Stimulated activated CD4-positive, alpha-beta T cell treated with anti-CD3 and anti-CD28 coated beads, Interleukin-2, amount 100 ng/mL, for 24 hours (primary cell): ENCODE measurements around the gene GIGYF2.

Experiments
- DNase-seq, 2 donors: peaks; one replicate each; pipeline ENCODE4 v3.0.0-alpha.2; 2020

The GIGYF2 gene

DNA sequence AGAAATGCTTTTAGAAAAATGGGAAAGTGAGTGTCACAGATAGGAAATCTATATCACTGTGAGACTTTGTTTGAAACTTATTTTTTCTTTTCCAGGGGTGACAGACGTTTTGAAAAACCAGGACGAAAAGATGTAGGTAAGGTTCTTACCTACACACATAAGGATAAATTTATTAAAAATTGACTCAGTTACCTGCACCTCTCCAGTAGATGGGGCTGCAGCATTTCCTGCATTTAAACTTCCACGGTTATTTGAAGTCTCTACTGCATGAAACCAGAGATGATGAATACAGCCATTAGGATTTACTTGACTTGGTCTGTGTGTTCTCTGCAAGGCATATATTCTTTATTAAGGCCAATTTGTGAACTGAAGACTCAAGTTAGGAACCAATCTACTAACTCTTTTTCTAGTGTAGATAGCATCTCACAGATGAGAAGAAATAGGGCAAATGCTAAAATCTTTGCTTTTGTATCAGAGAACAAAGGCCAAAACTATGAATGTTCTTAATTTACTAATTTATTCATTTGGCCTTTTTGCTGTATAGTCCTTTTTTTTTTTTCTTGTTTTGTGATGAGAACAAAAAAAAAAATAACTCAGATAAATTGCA is 64.3 kb downstream of the GIGYF2 start:
- DNase-seq, result peak; percentile 8 to 42

DNA sequence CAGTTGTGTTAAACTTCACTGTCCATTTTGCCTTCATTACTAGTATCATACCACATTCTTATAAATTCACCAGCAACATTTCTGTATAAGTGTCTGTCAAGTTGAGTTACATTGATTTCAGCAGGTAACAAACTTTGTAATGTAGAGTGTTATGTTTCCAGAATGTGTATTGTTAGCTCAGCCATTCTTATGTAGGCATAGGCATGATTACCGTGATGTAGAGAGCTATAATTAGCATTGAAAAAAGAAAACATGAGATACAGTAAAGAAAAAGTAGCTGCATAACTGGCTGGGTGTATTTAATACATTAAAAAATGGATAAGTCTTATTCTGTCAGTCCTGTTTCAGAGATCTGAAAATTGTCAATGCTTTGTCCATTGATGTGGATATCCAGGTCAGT is 70.7 kb downstream of the GIGYF2 start:
- DNase-seq, result no peak

DNA sequence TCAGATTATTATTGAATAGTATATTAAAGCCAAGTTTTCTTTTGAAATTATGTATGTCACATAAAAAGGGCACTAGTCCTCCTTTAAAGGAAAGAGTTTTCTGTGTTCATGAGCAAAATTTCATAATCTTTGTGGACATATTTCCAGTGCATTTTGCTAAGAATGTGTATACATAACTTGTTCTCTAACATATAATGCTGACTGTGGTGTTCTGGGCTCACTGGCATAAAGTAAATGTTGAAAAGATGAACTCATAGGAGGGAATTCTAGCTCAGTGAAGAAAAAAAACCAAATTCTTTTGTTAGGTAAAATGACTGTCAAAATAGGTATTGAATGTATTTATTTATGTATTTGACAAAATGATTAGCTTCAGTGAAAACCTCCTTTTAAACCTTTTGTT is 73.1 kb downstream of the GIGYF2 start:
- DNase-seq, result no peak

DNA sequence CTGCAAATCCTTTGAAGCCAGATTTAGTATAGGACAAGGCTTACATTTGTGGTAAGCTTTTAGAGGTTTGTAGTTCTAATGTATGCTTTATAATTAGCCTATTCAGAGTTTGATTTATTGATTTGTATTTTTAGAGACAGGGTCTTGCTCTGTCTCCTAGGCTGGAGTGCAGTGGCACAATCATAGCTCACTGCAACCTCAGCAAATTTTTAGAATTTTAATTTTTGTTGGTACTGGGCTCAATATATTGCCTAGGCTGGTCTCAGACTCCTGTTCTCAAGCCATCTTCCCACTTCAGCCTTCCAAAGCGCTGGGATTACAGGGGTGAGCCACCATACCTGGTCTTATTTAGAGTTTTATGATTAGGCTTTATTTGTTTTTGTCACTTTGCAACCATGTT is 74.7 kb downstream of the GIGYF2 start:
- DNase-seq, result no peak

DNA sequence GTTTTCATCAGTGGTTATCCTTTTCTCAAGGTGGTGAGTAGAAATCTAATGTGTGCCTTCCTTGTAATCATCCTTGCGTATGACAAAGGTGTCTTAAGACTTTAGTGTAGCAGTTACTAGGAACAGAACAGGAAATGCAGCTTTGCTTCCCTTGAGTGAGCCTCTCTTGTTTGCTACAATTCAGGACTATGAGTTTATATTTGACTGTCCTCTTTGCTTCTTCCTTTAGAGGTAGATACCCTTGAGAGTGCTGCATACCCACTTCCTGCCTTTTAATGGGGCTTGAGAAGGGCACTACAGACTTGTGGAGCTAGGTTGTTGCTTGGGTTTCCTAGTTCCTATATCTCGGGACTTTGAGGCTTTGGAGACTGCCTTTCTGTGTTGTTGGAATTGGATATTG is 75.4 kb downstream of the GIGYF2 start:
- no peak for DNase-seq

DNA sequence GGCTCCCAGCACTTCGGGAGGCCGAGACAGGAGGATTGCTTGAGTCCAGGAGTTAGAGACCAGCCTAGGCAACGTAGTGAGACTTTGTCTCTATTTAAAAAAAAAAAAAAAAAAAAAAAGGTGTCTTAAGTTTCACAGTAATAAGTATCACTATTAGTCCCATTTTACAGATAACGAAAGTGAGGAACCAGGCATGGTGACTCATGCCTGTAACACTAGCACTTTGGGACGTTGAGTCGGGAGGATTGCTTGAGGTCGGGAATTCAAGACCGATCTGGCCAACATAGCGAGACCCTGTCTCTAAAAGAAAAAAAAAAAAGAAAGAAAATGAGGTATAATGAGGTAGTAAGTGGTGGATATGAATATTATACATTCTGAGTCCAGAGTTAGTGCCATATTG is 76.7 kb downstream of the GIGYF2 start:
- no peak for DNase-seq

DNA sequence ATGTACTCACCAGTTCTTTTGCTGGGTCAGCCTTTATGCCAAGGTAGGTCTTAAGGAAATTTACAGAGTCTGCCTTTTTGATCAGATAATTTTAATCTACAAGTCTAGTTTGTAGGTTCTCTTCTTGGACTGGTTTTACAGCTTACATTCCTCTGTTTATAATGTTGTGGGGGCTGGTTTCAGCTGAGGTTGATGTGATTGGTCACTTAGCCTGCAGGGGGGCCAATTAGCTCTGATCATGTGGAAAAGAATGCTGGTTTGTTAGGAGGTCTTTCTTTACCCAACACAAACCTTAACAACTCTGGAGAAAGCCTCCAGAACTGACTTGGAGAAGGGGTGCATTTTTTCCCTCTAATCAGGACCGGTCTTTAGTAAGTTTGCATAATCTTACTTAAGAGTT is 79.3 kb downstream of the GIGYF2 start, which contains the start of gene KCNJ13:
Gene KCNJ13, minus strand, starts transcription at position 131 of the 400 bp plus-strand sequence. CDS start 5,203 bp downstream, outside the sequence.
- no peak for DNase-seq

DNA sequence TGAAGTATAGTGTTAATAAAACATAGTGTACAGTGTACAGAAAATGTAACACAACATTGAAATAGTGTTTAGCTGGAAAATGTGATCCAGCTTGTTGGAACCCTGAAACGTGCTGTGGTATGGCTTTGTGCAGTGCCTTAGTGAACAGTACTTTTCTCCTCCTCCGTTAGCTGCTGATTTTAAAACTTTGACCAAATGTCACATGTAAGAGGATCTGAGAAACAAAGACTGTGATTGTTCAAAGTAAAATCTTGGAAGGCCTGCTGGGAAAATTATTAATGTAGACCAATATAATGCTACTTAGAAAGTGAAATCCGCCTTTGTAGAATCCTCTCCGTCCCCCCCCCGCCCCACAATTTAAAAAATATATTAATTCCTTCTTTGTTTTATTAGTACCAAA is 80.1 kb downstream of the GIGYF2 start:
- no peak for DNase-seq

DNA sequence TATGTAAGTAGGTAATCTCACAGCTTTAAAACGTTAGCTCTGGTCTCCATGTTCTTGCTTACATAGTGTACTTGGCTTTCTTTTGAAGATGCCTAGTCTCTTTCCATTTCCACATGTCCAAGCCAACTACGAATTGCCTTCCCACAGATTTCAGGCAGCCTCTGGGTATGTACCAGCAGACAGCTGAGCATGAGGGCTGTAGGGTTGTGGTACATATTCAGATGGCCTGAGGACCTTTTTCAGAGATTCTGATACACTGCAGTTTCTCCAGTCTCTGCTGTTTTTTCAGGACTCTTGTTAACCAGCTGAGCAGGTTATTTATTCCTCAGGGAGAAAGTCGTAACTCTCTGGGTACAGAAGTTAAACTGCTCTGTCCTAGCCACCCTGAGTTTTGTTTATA is 82.3 kb downstream of the GIGYF2 start:
- no peak for DNase-seq

DNA sequence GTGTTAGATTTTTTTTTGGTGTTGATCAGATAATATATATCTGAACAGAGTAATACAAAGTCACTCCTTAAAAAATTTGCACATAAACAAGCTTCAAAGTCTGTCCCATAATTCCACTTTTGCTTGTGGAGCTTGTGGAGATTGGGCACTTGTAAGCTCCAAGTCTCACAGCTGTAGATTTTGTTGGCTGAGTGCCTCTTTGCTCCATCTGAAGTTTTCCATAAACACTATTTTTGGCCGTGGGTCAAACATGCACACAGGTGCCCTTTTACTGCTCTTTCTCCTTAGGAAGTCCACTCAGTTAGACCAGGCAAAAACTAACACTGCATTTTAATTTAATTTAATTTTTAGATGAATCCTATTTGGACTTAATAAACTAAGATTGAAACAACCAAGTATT is 82.8 kb downstream of the GIGYF2 start:
- DNase-seq, result no peak

DNA sequence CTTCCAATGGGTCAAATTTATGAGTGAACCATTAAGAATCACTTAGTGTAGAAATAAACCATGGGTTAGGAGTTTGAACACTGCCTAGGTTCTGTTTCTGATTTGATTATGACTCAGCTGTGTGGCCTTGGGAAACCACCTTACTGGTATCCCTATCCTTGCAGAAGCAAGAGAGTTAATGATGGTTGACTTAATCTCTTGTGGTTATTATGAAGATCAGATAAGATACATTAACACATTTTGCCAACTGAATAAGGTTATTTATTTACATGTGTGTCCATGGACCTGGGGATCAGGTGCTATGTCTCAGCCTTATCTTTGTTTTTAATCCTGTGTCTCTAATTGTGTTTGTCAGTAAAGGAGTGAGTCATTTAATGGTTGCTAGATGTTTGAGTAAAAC is 84.6 kb downstream of the GIGYF2 start:
- peak; percentile 14 to 36 for DNase-seq

DNA sequence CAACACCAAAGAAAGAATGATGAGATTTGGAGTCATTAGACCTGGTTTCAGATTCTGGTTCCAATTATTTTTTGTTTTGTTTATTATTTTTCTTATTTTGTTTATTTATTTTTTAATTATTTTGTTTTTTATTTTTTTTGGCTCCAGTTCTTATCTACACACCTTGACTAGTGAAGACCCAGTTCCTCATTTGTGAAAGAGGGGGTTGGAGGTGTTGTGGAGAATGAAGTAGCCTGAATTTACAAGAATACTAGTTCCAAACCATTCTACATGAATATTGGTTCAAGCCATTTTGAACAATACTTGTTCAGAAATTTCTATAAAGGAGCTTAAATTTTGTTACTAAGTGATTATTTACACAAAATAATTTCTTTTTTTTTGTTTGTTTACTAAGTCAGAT is 86.1 kb downstream of the GIGYF2 start:
- no peak for DNase-seq

DNA sequence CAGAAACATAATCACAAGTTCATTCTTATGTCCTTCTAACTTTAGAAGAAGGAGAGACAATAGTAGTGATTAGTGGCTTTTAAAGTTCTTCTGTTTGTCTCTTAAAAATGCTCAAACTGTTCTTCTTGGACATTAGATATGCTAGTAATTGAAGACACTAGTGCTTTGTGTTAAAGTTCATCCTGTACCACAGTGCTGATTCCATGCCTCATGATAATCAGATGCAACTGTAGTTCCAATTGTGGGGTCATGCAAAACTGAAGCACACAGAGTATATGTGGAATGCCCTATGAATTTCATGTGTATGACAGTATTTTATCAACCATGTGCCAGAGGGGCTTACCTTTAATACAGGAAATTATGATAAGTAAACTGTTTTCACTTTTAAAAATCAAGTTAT is 90.7 kb downstream of the GIGYF2 start:
- no peak for DNase-seq

DNA sequence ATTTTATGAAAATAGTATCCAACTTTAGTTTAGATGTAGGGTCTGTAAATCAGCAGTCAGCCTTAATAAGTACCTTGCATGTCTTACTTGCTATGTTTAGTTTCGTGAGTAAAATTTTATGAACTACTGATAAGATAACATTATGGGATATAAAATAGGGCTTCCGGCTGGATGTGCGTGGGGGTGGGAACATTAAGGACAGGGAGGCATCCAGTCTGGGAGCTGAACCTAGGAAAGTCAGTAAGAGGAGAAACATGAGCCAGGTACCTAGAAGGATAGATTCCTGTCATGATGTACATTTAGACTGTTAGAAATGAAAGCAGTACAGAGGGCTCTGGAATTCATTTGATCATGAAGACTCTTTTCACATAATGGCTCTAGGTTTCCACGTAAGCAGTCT is 92.0 kb downstream of the GIGYF2 start:
- no peak for DNase-seq

DNA sequence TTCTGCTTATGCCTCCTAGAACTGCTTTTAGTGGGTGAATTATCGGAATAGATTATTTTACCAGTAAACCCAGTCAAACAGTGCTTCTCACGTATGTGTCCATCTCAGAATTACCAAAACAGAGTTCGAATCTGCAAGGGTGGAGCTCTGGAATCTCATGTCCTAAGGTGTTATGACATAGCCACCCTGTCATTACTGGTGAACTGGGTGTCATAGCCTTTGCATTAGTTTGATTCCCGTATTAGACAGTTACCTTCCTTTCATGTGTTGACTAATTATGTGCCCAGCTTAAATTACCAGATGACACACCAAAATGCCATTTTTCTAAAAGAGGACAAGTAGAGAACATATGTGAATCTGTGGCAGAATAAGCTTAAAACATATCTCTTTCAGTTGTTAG is 94.4 kb downstream of the GIGYF2 start:
- DNase-seq, result no peak

DNA sequence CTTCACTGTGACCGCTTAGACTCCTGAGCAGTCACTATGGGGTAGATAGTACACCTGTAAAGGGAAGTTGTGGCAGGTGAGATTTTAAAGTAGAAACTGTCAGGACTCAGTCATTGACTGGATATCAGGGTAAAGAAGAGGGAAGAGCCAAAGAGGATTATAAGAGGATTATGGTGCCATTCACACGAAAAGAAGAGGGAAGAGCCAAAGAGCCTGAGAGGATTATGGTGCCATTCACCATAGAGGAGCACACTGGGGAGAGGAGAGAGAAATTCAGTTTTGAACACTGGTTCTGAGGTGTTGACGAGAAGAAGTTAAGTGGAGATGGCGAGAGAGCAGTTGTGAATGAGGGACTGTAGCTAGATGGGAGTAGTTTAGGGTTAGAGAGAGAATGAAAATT is 96.1 kb downstream of the GIGYF2 start:
- DNase-seq, result no peak

DNA sequence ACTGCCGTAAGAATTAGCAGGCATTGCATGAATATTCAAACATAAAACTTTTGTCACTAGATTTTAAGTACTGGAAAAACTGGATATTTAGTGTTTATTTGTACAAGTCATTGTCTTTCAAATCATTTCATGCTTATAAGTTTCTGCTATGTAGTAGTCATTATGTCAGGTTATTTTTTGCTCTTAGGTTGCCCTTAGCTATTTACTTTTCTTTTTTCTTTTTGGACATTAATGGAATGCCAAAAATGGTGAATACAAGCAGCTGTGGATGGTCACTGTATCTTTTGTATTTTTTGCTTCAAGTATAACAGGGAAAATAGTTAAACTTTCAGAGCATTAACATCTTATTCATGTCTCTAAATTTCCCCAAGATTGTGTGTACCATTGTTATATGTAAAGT is 97.8 kb downstream of the GIGYF2 start:
- DNase-seq, result no peak

DNA sequence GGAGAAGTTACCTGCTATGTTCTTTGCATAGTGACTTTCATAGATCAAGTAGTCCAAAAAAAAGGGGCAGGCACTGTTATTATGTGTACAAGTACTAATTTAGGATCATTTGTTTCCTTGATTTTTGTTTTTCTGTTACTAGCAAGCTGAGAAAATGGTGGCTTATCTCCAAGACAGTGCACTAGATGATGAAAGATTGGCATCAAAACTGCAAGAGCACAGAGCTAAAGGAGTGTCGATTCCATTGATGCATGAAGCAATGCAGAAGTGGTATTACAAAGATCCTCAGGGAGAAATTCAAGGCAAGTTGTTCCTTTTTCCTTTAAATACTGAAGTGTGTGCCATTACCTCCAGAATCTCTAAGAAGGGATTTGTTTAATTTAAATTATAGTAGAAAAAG is 98.8 kb downstream of the GIGYF2 start:
- DNase-seq, result no peak

DNA sequence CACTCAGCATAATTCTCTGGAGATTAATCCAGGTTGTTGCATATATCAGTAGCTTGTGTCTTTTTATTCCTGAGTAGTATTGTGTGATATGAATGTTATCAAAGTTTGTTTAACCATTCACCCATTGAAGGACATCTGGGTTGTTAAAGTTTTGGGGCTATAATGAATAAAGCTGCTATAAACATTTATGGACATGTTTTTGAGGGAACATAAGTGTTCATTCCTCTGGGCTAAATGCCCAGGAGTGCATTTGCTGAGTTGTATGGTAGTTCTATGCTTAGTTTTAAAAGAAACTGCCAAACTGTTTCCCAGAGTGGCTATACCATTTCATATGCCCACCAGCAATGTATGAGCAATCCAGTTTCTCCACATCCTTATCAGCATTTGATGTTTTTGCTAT is 101.1 kb downstream of the GIGYF2 start:
- DNase-seq, result no peak

DNA sequence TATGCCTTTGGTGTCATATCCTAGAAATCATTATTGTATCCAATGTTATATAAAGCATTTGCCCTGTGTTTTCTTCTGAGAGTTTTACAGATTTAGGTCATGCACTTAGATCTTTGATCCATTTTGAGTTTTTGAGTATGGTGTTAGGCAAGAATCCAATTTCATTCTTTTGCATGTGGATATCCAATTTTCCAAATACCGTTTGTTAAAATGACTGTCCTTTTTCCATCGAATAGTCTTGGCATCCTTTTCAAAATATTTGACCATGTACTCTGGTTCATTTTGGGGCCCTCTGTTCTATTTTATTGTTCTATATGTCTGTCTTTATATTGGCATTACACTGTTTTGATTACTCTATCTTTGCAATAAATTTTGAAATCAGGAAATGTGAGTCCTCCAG is 103.0 kb downstream of the GIGYF2 start:
- DNase-seq, result no peak

DNA sequence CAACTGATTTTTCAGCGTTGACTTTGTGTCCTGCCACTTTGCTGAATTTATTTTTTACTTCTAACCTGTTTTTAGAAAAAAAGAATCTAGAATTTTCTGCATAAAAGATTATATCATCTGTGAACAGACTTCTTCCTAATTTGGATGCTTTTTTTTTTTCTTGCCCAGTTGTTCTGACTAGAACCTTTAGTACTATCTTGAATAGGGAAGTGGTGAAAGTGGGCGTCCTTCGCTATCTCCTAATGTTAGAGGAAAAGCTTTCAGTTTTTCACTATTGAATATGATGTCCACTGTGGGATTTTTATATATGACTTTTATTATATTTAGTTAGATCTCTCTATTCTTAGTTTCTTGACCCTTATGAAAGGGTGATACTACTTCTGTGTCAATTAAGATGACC is 105.0 kb downstream of the GIGYF2 start:
- no peak for DNase-seq

DNA sequence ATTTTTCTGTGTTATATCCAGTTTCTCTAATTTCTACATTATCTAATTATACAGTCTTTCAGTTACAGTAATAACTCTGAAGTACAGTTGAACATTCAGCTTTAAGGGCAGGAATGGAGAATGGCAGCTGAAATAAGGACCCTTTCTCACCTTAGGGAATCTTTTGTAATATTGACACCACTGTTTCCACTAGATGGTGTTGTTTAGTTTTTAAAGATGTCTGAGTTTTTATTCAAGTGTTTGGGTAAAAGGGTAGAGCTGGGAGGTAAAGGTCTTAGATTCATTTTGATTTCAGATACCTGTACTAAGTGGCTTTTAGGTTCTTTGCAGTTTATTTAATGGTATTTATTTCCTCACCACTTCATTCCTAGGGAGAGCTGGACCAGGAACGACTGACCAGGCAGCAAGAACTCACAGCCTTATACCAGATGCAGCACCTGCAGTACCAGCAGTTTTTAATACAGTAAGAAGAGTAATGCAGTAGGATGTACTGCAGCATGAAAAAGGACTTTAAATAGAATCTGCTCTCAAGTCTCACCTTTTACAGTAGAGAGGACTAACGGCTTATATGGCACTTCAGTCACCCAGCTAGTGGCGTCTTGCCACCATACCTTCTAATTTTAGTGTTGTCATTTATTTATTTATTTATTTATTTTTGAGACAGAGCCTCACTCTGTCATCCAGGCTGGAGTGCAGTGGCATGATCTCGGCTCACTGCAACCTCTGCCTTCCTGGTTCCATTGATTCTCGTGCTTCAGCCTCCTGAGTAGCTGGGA is 112.4 kb downstream of the GIGYF2 start:
- no peak for DNase-seq

DNA sequence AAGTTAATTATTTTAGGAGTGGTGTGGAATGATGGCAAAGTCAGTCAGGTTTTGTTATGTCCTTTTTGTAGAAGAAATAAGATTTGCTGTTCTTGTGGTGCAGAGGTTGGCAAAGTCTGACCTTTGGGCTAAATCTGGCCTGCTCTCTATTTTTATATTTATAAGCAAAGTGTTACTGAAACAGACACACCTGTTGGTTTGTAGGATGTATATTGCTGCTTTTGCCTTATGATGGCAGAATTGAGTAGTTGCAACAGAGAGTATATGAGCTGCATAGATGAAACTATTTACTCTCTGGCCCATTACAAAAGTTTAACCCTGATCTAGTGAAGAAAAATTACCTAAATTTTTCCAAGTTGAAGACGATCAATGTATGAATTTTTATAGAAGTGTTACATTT is 113.3 kb downstream of the GIGYF2 start:
- no peak for DNase-seq

DNA sequence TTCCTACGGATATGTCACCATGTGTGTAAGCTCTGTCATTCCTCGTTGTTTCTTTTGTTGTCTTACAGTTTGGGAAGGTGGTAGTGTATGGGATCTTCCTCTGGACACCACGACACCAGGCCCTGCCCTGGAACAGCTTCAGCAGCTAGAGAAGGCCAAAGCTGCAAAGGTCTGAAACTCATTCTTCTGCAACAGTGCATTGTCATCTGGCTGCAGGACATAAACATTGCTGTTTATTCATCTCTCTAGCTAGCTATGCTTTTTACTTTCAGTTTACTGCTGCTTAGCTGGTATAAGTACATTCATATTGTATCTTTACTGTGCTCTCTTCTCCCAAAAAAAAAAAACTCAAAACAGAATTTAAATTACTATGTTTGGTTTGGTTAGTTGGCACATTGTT is 118.4 kb downstream of the GIGYF2 start:
- no peak for DNase-seq

DNA sequence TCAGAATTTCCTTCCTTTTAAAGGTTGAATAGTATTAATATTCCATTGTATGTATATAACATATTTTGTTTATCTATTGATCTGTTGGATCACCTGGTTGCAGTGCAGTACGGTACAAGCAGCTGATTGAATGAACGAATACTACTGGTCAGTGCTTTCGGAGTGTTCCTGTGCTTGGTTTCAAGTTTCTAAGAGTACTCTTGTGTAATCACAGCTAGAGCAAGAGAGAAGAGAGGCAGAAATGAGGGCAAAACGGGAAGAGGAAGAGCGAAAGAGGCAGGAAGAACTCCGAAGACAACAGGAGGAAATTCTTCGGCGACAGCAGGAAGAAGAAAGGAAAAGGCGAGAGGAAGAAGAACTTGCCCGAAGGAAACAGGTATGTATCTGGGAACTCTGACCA is 119.5 kb downstream of the GIGYF2 start:
- DNase-seq, result no peak
